Endothelial cell of umbilical vein (primary cell): ENCODE data around the gene GPS1. TPM values are rescaled to one million over a fixed set of nuclear protein-coding genes. Genes with fewer than 3 reads are reported as not detected.

Experiments used
- BruUV-seq: library from RNA; stranded (reverse); fragments of 400-500 nt; replicated peaks from 2 replicates; lab custom pipeline; 2021; lab: Mats Ljungman, UMichigan
- CTCF ChIA-PET: fragments of 300-600, 350-600 bp; sonication (Branson Sonifier 250); formaldehyde crosslinking; loops from one replicate; lab custom pipeline; 2021; ENCODE audit warnings: antibody characterized with exemption, inconsistent platforms; lab: Charles Lee
- POLR2A ChIA-PET: fragments of 300-600, 350-600 bp; sonication (Branson Sonifier 250); formaldehyde crosslinking; loops from one replicate; lab custom pipeline; 2021; ENCODE audit warnings: antibody characterized with exemption, inconsistent platforms; lab: Charles Lee
- DNase-seq: peaks from one replicate; pipeline ENCODE4 v3.0.0-alpha.2; 2011; ENCODE audit warnings: low read depth, low spot score
- FAIRE-seq: peaks from 2 replicates; lab custom pipeline; 2011; peaks lifted over from hg19 to GRCh38; lab: Jason Lieb, UNC
- H2AFZ ChIP-seq: 2 replicates; pipeline ENCODE4 v1.6.0; 2012; ENCODE audit warnings: low read depth, low read length, control low read depth, inconsistent platforms
- H3K27ac ChIP-seq: 2 replicates; pipeline ENCODE4 v1.5.1; 2011; ENCODE audit warnings: low read depth, mild to moderate bottlenecking, control low read depth, low read length, moderate library complexity; ENCODE audit not compliant: insufficient read depth
- H3K27me3 ChIP-seq, 2 experiments: 2 replicates each; pipeline versions ENCODE4 v1.6.0 to v1.6.1; 2011; ENCODE audit warnings: low read length in 2 of 2, mixed read lengths in 1 of 2; ENCODE audit not compliant: control insufficient read depth in 2 of 2, insufficient read depth in 2 of 2
- H3K36me3 ChIP-seq, 2 experiments: 2 replicates in 1 of 2; 3 replicates in 1 of 2; pipeline ENCODE4 v1.5.1; 2011; ENCODE audit warnings: low read length in 2 of 2, mild to moderate bottlenecking in 1 of 2, moderate library complexity in 1 of 2; ENCODE audit not compliant: control insufficient read depth in 2 of 2, insufficient read depth in 2 of 2; ENCODE audit errors: extremely low read depth in 1 of 2
- H3K4me1 ChIP-seq: 3 replicates; pipeline ENCODE4 v1.5.1; 2011; ENCODE audit warnings: mild to moderate bottlenecking, low read length; ENCODE audit not compliant: control insufficient read depth, insufficient read depth; ENCODE audit errors: extremely low read depth
- H3K4me2 ChIP-seq: 2 replicates; pipeline ENCODE4 v1.6.1; 2011; ENCODE audit warnings: low read length, control low read depth, mixed read lengths; ENCODE audit not compliant: insufficient read depth
- H3K4me3 ChIP-seq, 3 experiments: fragments of 200-600 bp in 1 of 3; sonication (generic), shearing (Covaris generic) in 1 of 3; replicated peaks in 1 of 3; 2 replicates each; pipeline ENCODE4 v1.5.1; 2011 to 2016; ENCODE audit warnings: control low read depth in 3 of 3, low read length in 3 of 3, mild to moderate bottlenecking in 2 of 3, inconsistent platforms in 1 of 3, low read depth in 1 of 3, moderate library complexity in 1 of 3; ENCODE audit not compliant: insufficient read depth in 1 of 3
- H3K79me2 ChIP-seq: 2 replicates; pipeline ENCODE4 v1.6.0; 2012; ENCODE audit warnings: low read length, inconsistent platforms; ENCODE audit not compliant: control insufficient read depth, insufficient read depth
- H3K9ac ChIP-seq: replicated peaks from 2 replicates; pipeline ENCODE3; 2011; ENCODE audit warnings: low read length, control low read depth; ENCODE audit not compliant: insufficient read depth; ENCODE audit errors: extremely low read depth
- H3K9me1 ChIP-seq: replicated peaks from 3 replicates; pipeline ENCODE4 v1.6.0; 2011; ENCODE audit warnings: mild to moderate bottlenecking, low read length; ENCODE audit not compliant: control insufficient read depth, insufficient read depth; ENCODE audit errors: extremely low read depth
- H3K9me3 ChIP-seq: replicated peaks from 2 replicates; pipeline ENCODE4 v1.5.1; 2012; ENCODE audit warnings: low read length, inconsistent platforms; ENCODE audit not compliant: control insufficient read depth, insufficient read depth
- H4K20me1 ChIP-seq: replicated peaks from 2 replicates; pipeline ENCODE3; 2011; ENCODE audit warnings: mild to moderate bottlenecking, low read length; ENCODE audit not compliant: control insufficient read depth, insufficient read depth; ENCODE audit errors: extremely low read depth
- CTCF ChIP-seq, 2 donors: IDR thresholded peaks; 1 replicate in 1 of 2; 2 replicates in 1 of 2; pipeline ENCODE4 v1.5.1; 2011; ENCODE audit warnings: low read length in 2 of 2, mild to moderate bottlenecking in 2 of 2, moderate library complexity in 2 of 2, control low read depth in 1 of 2, inconsistent platforms in 1 of 2, low read depth in 1 of 2; ENCODE audit not compliant: insufficient read depth in 1 of 2; ENCODE audit errors: extremely low read depth in 1 of 2
- EZH2 ChIP-seq: IDR thresholded peaks from 2 replicates; pipeline ENCODE4 v1.6.1; 2012; ENCODE audit warnings: borderline replicate concordance, low read depth, mild to moderate bottlenecking, moderate library complexity, low read length, inconsistent platforms; ENCODE audit not compliant: severe bottlenecking
- FOS ChIP-seq: IDR thresholded peaks from 2 replicates; pipeline ENCODE4 v1.6.1; 2011; ENCODE audit warnings: mild to moderate bottlenecking, low read length, moderate library complexity, borderline replicate concordance; ENCODE audit not compliant: insufficient read depth
- GATA2 ChIP-seq: IDR thresholded peaks from 2 replicates; pipeline ENCODE4 v1.7.0; 2011; ENCODE audit warnings: low read depth, mild to moderate bottlenecking, moderate library complexity, mixed read lengths, low read length; ENCODE audit not compliant: insufficient read length, insufficient read depth
- JUN ChIP-seq: IDR thresholded peaks from 2 replicates; pipeline ENCODE4 v1.6.1; 2011; ENCODE audit warnings: borderline replicate concordance, low read depth; ENCODE audit not compliant: insufficient read length, insufficient read depth
- MAX ChIP-seq: IDR thresholded peaks from 2 replicates; pipeline ENCODE4 v1.6.1; 2011; ENCODE audit not compliant: insufficient read depth, insufficient read length
- MYC ChIP-seq: IDR thresholded peaks from one replicate; pipeline ENCODE4 v1.6.1; 2011; ENCODE audit warnings: mild to moderate bottlenecking, low read depth, low read length
- POLR2A ChIP-seq: IDR thresholded peaks from 2 replicates; pipeline ENCODE4 v1.6.1; 2012; ENCODE audit warnings: low read depth, mild to moderate bottlenecking, control low read depth, low read length
- POLR2AphosphoS5 ChIP-seq: IDR thresholded peaks from 2 replicates; pipeline ENCODE4 v1.6.1; 2012; ENCODE audit warnings: low read depth, mild to moderate bottlenecking, control low read depth, low read length, moderate library complexity; ENCODE audit not compliant: insufficient read depth
- dilution Hi-C: fragments of 300-500 bp; cut with MboI; formaldehyde crosslinking; loops from one replicate; pipeline ENCODE4 v1.15.0; 2019; ENCODE audit warnings: low sequenced_read_pairs; ENCODE audit not compliant: extremely low pct_ligation_motif_present
- intact Hi-C: fragments of 100-400 bp; cut with micrococcal nuclease; formaldehyde crosslinking; loops from one replicate; pipeline ENCODE4 v1.10.0; 2022
- polyA plus RNA-seq, 4 experiments: library from polyadenylated mRNA; depleted of rRNA in 3 of 4; stranded (reverse) in 3 of 4; unstranded in 1 of 4; fragments of >200 nt; gene quantifications; 2 replicates each; pipeline versions ENCODE4 v1.2.1 to v1.2.3, GENCODE V29; 2011 to 2012; ENCODE audit warnings: missing spikeins in 1 of 4
- total RNA-seq: library from RNA; stranded (reverse); gene quantifications from 2 replicates; pipeline ENCODE4 v1.2.3, GENCODE V29; 2021

GPS1 gene
- total and polyA plus RNA-seq, 2 donors (not counting 3 experiments of a cell fraction or from before 2014, with no cell fraction given): 116 to 178 TPM

- Histone ChIP-seq H3K36me3 (no peaks in the 10 kb centered on the region), H3K9me3 (no peaks in the 10 kb centered on the region), H3K27ac (no peak within 1 kb of the TSS), H3K4me1 (peaks cover 11% of the 10 kb centered on the region), H3K27me3 (no peaks in the 10 kb centered on the region), H3K79me2 (peaks cover 4% of the 10 kb centered on the region), H3K9me1 (no peaks in the 10 kb centered on the region), H2AFZ (peak within 1 kb of the TSS; percentile 92), H4K20me1 (no peaks in the 10 kb centered on the region), H3K4me3 (peak within 1 kb of the TSS; percentile 51 to 78 (median 59)), H3K9ac (peak within 1 kb of the TSS; percentile 41), H3K4me2 (peak within 1 kb of the TSS; percentile 80)
- no TSS peak for BruUV-seq
- intact Hi-C loops: loop anchor here (2.0 to 10.0 kb wide), 3 partner anchors 67 to 383 kb away; partner anchors contain the start of genes FASN, HEXD and OGFOD3
- ChIA-PET CTCF (interaction anchor here (0.9 to 4.2 kb wide), 19 partner anchors 10 to 290 kb away, joined by 3 to 127 read pairs (median 6); partner anchors contain the start of genes CENPX, CSNK1D, FASN and GPS1), POLR2A (no interaction called here)
- no peak for DNase-seq
- TF ChIP-seq MAX (no peak), JUN (no peak), MYC (no peak), POLR2A (no peak), FOS (no peak), GATA2 (no peak), POLR2AphosphoS5 (no peak), EZH2 (no peak), CTCF (IDR thresholded peaks at IDR 0.05; ENCODE audit: extremely low read depth in 1 of 2, insufficient read depth in 1 of 2, low read depth in 1 of 2, low read length in 2 of 2) (no peak)
- FAIRE-seq: no peak
- dilution Hi-C loops: no loop called here
Observed at GRCh38 chr17:82031303-82031884, 20.3 kb upstream of the GPS1 start, which contains the start of gene RAC3. TSS of gene RAC3 (plus strand) at chr17:82031678. CDS start at chr17:82031762, 84 bp downstream.
